Spinal cord (tissue), 10 donors: ENCODE data around the gene SINHCAF. TPM values are rescaled to one million over a fixed set of nuclear protein-coding genes. Genes with fewer than 3 reads are reported as not detected.
A peak's percentile ranks its signal among the peaks of the same experiment; 100 is the strongest.
"Not testable (repeated sequence)": the region's sequence is repeated elsewhere in the genome, so short reads cannot be mapped to it uniquely, and the experiment has no call there.

Source experiments
- DNase-seq, 6 donors: peaks; one replicate each; pipeline versions ENCODE4 v3.0.0 to v3.0.0-alpha.2; 2013 to 2015; ENCODE audit warnings: low spot score in 6 of 6, low read depth in 4 of 6
- H3K27ac ChIP-seq: one replicate; pipeline ENCODE4 v1.5.1; 2013; ENCODE audit warnings: low read depth, low read length, control low read depth
- H3K27me3 ChIP-seq: one replicate; pipeline ENCODE4 v1.6.1; 2013; ENCODE audit warnings: low read length; ENCODE audit not compliant: control insufficient read depth, insufficient read depth
- H3K36me3 ChIP-seq: one replicate; pipeline ENCODE4 v1.6.1; 2013; ENCODE audit warnings: low read length; ENCODE audit not compliant: control insufficient read depth, insufficient read depth
- H3K4me1 ChIP-seq: one replicate; pipeline ENCODE4 v1.6.1; 2013; ENCODE audit warnings: low read length; ENCODE audit not compliant: control insufficient read depth, insufficient read depth
- H3K4me3 ChIP-seq: one replicate; pipeline ENCODE4 v1.5.1; 2013; ENCODE audit warnings: low read depth, low read length, control low read depth
- H3K9me3 ChIP-seq: one replicate; pipeline ENCODE4 v1.6.1; 2013; ENCODE audit warnings: low read length; ENCODE audit not compliant: control insufficient read depth, insufficient read depth
- WGBS: methylation state at CpG from one replicate; pipeline ENCODE4 v1.1.5; 2013; ENCODE audit warnings: missing lambda C conversion rate; ENCODE audit not compliant: insufficient coverage; 5-methylcytosine and 5-hydroxymethylcytosine counted together
- long read RNA-seq, 4 donors: transcript quantifications; one replicate each; lab custom pipeline, GENCODE V29; 2026
- polyA plus RNA-seq, 2 donors: library from polyadenylated mRNA; unstranded; fragments of 120-200 nt; gene quantifications; one replicate each; pipeline ENCODE4 v1.2.1, GENCODE V29; 2013; ENCODE audit not compliant: insufficient read length in 2 of 2
- total RNA-seq, 2 donors: library from RNA; depleted of rRNA in 1 of 2; stranded (reverse); fragments of 120-200 nt in 1 of 2; fragments of >200 nt in 1 of 2; gene quantifications; one replicate each; pipeline versions ENCODE4 v1.2.3 to v1.2.4, GENCODE V29; 2013 to 2014
- donor health status: healthy.

The SINHCAF gene, protein sequence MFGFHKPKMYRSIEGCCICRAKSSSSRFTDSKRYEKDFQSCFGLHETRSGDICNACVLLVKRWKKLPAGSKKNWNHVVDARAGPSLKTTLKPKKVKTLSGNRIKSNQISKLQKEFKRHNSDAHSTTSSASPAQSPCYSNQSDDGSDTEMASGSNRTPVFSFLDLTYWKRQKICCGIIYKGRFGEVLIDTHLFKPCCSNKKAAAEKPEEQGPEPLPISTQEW
- total RNA-seq: 10 to 100 TPM; 19.2 to 21.2 TPM
- 10 to 100 TPM; 27.4 to 29.9 TPM for polyA plus RNA-seq
- long read RNA-seq, donor 1, transcript SINHCAF-201 (6 exons, 3,163 nt): major isoform, 6 of 8 reads
- long read RNA-seq, donor 1, partial matches to known transcripts: 0 of 8 reads
- long read RNA-seq, donor 1, other reads (novel, unspliced or antisense): 0 of 8 reads
- long read RNA-seq, donor 2, partial matches to known transcripts: 0 of 1 reads
- long read RNA-seq, donor 2, other reads (novel, unspliced or antisense): 0 of 1 reads
- long read RNA-seq, donor 3, transcript SINHCAF-201 (6 exons, 3,163 nt): major isoform, 5 of 8 reads
- long read RNA-seq, donor 3, partial matches to known transcripts: 0 of 8 reads
- long read RNA-seq, donor 3, other reads (novel, unspliced or antisense): 0 of 8 reads
- long read RNA-seq, donor 4, transcript SINHCAF-201 (6 exons, 3,163 nt): major isoform, 10 of 13 reads
- long read RNA-seq, donor 4, partial matches to known transcripts: 0 of 13 reads
- long read RNA-seq, donor 4, other reads (novel, unspliced or antisense): 0 of 13 reads

DNA sequence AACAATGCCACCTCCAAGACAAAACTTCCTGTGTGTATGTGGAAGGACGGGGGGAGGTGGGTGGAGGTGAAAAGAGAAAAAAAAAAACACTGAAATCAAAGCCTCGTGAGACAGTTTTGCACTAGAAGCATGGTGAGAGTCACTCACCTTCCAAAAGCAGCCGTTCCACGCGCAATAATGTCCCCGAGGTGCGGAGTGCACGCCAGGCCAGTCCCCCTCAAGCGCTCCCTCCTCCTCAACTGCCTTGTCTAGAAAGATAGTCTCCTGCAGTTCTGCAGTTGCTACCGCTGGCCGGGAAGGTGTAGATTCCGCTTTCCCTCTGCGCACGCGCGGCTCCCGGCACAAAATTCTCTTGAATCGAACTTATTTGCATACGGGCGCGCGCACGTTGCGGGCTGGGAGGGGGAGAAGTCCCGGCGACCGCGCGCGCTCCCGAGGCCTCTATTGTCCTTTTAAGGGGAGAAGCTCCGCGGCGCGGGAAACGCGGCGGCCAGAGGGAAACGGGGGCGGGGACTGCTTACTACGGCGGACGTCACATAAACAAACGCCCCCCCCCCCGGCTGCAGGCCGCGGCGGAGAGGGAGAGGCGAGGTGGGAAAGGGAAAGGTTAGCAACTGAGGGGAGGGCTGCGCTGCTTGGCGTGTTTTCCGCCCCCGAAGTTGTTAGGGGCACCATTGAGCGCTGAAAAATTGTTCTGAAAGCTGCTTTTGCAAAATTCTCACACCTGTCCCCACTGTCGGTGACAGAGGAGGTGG is at the start of gene SINHCAF:
Gene SINHCAF (minus strand): TSS at position 274 of the 755 bp plus-strand sequence. CDS start 27,946 bp downstream, outside the sequence.
- Histone ChIP-seq H3K27me3 (no peaks in the 10 kb centered on the region), H3K4me3 (peak within 1 kb of the TSS; percentile 89), H3K36me3 (no peaks in the 10 kb centered on the region), H3K4me1 (peaks cover 14% of the 10 kb centered on the region), H3K9me3 (no peaks in the 10 kb centered on the region), H3K27ac (peak within 1 kb of the TSS; percentile 74)
- peak; percentile 95 to 100 (median 98) for DNase-seq
- WGBS: under 1% methylated on average over 33 of the region's 55 CpGs

GRCh38 chr12:31375422-31375821 is 49.5 kb upstream of the SINHCAF start:
- not testable (repeated sequence) for DNase-seq, H3K36me3 ChIP-seq, H3K4me3 ChIP-seq, H3K9me3 ChIP-seq, H3K27ac ChIP-seq, H3K27me3 ChIP-seq, H3K4me1 ChIP-seq
- 65% methylated on average over 2 of the region's 6 CpGs for WGBS

DNA sequence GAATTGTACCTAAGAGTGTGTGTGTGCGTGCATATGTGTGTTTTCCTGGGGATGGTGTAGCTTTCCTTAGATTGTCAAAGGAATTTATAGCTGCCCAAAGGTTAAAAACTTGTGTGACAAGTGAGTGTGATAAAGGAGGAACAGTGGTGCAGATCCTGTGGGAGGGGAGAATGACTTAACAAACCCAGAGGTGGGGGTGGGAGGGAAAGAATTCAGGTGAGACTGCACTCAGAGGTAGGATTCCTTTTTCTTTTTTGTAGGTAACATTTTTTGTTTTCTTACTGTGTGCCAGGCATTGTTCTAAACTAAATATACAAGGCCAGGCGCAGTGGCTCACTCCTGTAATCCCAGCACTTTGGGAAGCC is 45.3 kb upstream of the SINHCAF start:
- Histone ChIP-seq H3K36me3 (no peaks in the 10 kb centered on the region), H3K9me3 (no peaks in the 10 kb centered on the region), H3K4me3 (no peak overlapping the region), H3K27ac (no peak overlapping the region), H3K27me3 (no peaks in the 10 kb centered on the region), H3K4me1 (peaks cover 4% of the 10 kb centered on the region)
- no peak for DNase-seq
- whole genome bisulfite sequencing: 100% methylated on average over 2 of the region's 2 CpGs

- H3K27ac ChIP-seq: peak overlapping the region; percentile 62
Observed at GRCh38 chr12:31370531-31371255, 44.7 kb upstream of the SINHCAF start.

DNA sequence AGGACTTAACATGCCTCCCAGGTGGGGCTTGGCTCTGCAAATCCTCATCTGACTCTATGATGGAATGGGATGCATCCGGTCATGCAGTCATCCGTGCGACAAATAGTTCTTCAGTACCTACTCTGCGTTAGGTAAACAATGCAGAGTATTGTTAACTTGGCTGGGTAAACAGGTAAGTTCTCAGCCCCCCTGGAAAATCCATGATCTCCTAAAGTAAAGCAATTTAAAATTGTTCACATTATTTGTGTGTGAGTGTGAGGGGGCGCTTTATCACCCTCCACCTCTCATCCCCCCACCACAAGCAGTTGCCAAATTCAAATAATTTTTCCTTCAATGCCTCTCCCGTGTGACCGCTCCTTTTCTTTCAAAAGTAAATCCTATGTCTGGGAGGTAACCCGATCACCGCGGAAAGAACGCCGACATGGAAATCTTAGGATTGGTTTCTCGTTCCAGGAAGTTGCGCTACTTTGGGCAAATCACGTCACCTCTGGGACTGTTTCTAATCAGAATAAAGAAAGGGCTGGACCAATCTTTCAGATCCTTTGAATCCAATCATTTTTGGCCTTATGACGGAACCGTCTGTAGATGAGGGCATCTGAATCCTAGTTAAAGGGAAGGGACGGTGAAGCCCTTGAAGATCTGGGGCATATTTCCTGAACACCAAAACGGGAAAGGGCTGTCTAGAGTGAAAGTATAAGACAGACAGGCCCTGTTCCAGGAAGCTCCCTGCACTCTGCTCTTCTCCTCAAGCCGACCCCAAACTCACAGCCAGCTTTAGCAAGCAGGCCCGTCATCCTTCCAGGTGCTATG is 44.0 kb upstream of the SINHCAF start:
- H3K4me3 ChIP-seq: peak overlapping the region; percentile 20
- WGBS: 57% methylated on average over 15 of the region's 21 CpGs
- H3K4me1 ChIP-seq: peaks cover 4% of the 10 kb centered on the region
- peak in 2 of 6 donors; percentile 24 to 62 for DNase-seq
- no peaks in the 10 kb centered on the region for H3K36me3 ChIP-seq
- H3K27ac ChIP-seq: peak overlapping the region; percentile 62
- H3K9me3 ChIP-seq: no peaks in the 10 kb centered on the region
- H3K27me3 ChIP-seq: no peaks in the 10 kb centered on the region

More at GRCh38 chr12:31370531-31371255, 44.7 kb upstream of the SINHCAF start:
- Histone ChIP-seq H3K36me3 (no peaks in the 10 kb centered on the region), H3K27me3 (no peaks in the 10 kb centered on the region), H3K4me3 (peak overlapping the region; percentile 20), H3K9me3 (no peaks in the 10 kb centered on the region), H3K4me1 (peaks cover 4% of the 10 kb centered on the region)
- peak in 2 of 6 donors; percentile 12 to 33 for DNase-seq
- WGBS: 36% methylated on average over 6 of the region's 10 CpGs

DNA sequence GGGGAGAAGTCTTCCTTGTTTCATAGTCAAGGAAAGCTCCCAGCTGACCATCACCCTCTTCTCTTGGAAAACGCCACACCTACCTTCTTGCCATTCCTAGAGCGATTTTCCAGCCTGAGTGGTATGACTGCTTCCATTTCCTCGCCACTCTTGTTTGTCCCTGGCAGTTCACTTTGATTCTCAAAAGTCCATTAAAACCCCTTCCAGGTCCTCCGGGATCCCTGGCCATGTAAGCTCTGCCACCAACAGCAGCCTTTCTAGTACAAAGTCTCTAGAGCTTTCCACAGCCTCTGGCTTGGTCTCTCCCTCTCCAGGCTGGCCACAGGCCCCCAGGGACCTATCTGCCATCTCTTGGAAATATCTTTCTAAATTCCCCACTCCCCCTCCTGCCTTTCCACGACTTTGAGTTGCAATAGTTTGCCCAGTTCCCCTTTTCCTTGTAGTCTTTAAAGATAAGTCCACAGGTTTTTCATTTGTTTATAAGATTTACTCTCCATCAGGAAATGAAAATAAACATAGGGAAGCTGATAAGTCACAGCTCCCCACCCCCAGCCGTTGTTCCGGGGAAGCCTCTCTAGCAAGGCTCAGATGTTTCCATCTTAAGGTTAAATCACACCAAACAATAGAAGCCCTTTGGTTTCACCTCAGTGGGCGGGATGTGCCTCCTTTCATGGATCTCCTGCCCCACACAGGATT is 42.9 kb upstream of the SINHCAF start:
- WGBS: 39% methylated on average over 5 of the region's 8 CpGs
- Histone ChIP-seq H3K36me3 (no peaks in the 10 kb centered on the region), H3K4me3 (no peak overlapping the region), H3K27me3 (no peaks in the 10 kb centered on the region), H3K9me3 (no peaks in the 10 kb centered on the region), H3K27ac (no peak overlapping the region), H3K4me1 (peaks cover 4% of the 10 kb centered on the region)
- DNase-seq: no peak

GRCh38 chr12:31366104-31366621 is 40.2 kb upstream of the SINHCAF start:
- no peak for DNase-seq
- no peak overlapping the region for H3K27ac ChIP-seq
- peaks cover 14% of the 10 kb centered on the region for H3K4me1 ChIP-seq
- H3K9me3 ChIP-seq: no peaks in the 10 kb centered on the region
- no peak overlapping the region for H3K4me3 ChIP-seq
- WGBS: 92% methylated on average over 6 of the region's 11 CpGs
- H3K36me3 ChIP-seq: no peaks in the 10 kb centered on the region
- no peaks in the 10 kb centered on the region for H3K27me3 ChIP-seq

DNA sequence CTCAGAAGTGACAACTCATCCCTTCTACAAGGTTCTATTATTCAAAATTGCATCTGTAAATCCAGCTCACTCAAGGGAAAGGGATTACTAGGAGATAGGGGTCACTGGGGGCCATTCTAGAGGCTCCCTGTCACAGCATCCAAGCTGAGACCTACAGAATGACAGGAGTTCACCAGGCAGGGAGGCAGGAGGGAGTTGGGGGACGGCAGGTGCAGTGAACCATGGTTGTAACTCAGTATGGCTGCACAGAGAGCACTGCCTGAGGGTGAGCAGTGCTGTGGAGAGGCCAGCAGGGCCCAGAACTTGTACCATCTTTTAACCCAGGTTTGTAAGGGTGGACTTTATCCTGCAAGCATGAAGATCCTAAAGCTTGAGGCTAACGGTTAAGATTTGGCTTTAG is 37.9 kb upstream of the SINHCAF start:
- DNase-seq: no peak
- peaks cover 10% of the 10 kb centered on the region for H3K4me1 ChIP-seq
- H3K27ac ChIP-seq: no peak overlapping the region
- H3K27me3 ChIP-seq: no peaks in the 10 kb centered on the region
- no peak overlapping the region for H3K4me3 ChIP-seq
- H3K36me3 ChIP-seq: no peaks in the 10 kb centered on the region
- WGBS: 80% methylated on average over 2 of the region's 2 CpGs
- H3K9me3 ChIP-seq: no peaks in the 10 kb centered on the region
